Neutrophil (primary cell): ENCODE results near the gene TMTC2.

Source experiments
- H3K27ac ChIP-seq: fragments of 200-600 bp; sonication (generic); 2 replicates; pipeline ENCODE4 v1.5.1; 2016; ENCODE audit warnings: mild to moderate bottlenecking, moderate library complexity
- H3K27me3 ChIP-seq: fragments of 200-600 bp; sonication (generic); 2 replicates; pipeline ENCODE4 v1.6.0; 2016; ENCODE audit warnings: mild to moderate bottlenecking
- H3K36me3 ChIP-seq: fragments of 200-600 bp; sonication (generic); 2 replicates; pipeline ENCODE4 v1.5.1; 2017
- H3K4me1 ChIP-seq, 2 experiments: fragments of 200-600 bp in 1 of 2; sonication (generic) in 1 of 2; 1 replicate in 1 of 2; 2 replicates in 1 of 2; pipeline versions ENCODE4 v1.5.1 to v1.6.1; 2013 to 2016; ENCODE audit warnings: low read depth in 1 of 2, low read length in 1 of 2, mild to moderate bottlenecking in 1 of 2, moderate library complexity in 1 of 2; ENCODE audit not compliant: control insufficient read depth in 1 of 2, insufficient read depth in 1 of 2
- H3K4me3 ChIP-seq, 2 experiments: fragments of 200-600 bp in 1 of 2; sonication (generic) in 1 of 2; 1 replicate in 1 of 2; 2 replicates in 1 of 2; pipeline ENCODE4 v1.5.1; 2013 to 2016; ENCODE audit warnings: low read depth in 1 of 2, low read length in 1 of 2, mild to moderate bottlenecking in 1 of 2, moderate library complexity in 1 of 2
- H3K9me3 ChIP-seq: fragments of 200-600 bp; sonication (generic); 2 replicates; pipeline ENCODE4 v1.5.1; 2016
- TF ChIP-seq, protein P1 (sequence below): fragments of 200-600 bp; sonication (generic); IDR thresholded peaks from 2 replicates; pipeline ENCODE4 v1.5.1; 2016; ENCODE audit warnings: antibody characterized with exemption

TMTC2 gene

DNA sequence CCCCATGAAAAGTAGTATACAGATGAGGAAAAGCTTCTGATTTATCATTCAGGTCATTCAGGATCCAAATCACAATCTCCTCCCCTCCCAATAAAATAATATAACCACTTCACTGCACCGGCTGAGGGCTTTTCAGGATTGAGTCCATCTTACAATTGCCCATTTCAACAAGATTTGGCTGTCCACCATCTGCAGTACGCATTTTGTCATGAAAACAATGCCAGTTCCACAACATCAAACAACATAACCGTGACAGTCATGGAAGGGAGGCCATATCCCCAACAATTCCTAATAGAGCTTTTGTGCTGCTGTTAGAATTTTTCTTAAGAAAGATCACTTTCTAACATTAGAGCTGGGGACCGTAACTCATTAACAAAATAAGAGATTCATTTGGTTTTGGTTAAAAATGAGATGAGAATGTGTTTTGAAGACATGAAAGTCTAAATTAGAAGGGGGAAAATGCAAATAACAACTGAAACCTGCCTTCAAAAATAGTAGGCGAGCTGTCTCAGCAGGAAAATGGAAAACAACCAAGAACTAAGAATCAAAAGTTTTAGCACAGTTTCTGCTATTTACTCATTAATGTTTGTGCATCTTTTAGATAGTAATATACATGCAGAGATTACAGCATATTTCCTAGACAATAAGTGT is 38.3 kb upstream of the TMTC2 start:
- no peaks in the 10 kb centered on the region for H3K4me1 ChIP-seq
- TF ChIP-seq, protein P1, sequence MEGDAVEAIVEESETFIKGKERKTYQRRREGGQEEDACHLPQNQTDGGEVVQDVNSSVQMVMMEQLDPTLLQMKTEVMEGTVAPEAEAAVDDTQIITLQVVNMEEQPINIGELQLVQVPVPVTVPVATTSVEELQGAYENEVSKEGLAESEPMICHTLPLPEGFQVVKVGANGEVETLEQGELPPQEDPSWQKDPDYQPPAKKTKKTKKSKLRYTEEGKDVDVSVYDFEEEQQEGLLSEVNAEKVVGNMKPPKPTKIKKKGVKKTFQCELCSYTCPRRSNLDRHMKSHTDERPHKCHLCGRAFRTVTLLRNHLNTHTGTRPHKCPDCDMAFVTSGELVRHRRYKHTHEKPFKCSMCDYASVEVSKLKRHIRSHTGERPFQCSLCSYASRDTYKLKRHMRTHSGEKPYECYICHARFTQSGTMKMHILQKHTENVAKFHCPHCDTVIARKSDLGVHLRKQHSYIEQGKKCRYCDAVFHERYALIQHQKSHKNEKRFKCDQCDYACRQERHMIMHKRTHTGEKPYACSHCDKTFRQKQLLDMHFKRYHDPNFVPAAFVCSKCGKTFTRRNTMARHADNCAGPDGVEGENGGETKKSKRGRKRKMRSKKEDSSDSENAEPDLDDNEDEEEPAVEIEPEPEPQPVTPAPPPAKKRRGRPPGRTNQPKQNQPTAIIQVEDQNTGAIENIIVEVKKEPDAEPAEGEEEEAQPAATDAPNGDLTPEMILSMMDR: no peak
- H3K36me3 ChIP-seq: no peaks in the 10 kb centered on the region
- H3K4me3 ChIP-seq: no peak overlapping the region
- no peaks in the 10 kb centered on the region for H3K27me3 ChIP-seq
- no peak overlapping the region for H3K27ac ChIP-seq
- H3K9me3 ChIP-seq: no peaks in the 10 kb centered on the region

DNA sequence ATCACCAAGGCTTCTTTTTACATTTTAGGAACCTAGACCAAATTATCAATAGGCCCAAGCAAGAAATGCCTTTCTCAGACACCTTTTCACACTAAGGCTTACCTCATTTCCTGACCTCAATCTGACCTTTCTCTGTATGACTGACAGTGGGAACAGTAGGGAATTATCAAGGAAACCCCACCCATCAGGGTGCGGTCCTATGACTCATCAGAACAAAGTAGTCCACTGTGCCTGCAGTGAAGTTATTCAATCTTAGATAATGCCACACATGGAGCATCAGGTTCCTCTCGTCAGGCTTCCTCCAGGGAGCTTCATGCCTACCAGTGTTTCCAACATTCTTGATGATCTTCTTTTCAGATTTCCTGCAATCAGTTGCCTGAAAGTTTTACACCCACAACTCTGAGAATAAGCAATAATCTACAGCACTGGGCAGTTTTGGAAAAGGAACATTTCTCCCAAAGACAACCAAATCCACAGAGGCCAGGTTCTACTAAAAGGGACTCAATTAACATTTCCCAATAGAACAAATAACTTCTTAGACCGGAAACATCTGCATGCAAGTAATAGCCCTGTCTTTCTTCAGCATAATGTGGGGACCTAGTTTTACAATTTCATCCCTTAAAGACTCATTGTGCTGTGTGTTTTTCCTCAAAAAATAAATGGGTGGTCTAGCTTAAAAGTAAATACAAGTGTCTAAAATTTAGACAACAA is 35.9 kb upstream of the TMTC2 start:
- Histone ChIP-seq H3K27me3 (no peaks in the 10 kb centered on the region), H3K4me3 (no peak overlapping the region), H3K9me3 (no peaks in the 10 kb centered on the region), H3K36me3 (no peaks in the 10 kb centered on the region), H3K27ac (no peak overlapping the region), H3K4me1 (no peaks in the 10 kb centered on the region)
- TF ChIP-seq, protein P1: no peak

DNA sequence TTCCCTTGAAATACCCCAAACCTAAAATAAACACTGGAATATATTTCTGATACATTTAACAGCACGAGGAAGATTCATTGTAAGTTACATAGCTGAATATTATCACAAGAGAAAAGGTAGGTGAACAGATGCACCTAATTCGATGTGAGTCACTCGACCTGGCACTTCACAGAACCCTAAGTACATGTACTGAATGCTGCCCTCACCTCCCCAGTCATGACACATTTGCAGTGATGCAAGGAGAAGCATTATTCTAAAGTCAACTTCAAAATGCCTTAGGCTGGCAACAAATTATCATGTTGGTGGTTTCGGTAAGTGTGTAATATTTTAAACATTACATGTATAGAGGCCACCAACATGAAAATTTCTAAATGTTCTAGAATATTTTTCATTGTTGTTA is 35.2 kb upstream of the TMTC2 start:
- H3K27ac ChIP-seq: no peak overlapping the region
- no peaks in the 10 kb centered on the region for H3K4me1 ChIP-seq
- no peaks in the 10 kb centered on the region for H3K27me3 ChIP-seq
- no peak overlapping the region for H3K4me3 ChIP-seq
- no peaks in the 10 kb centered on the region for H3K9me3 ChIP-seq
- TF ChIP-seq, protein P1: no peak
- H3K36me3 ChIP-seq: no peaks in the 10 kb centered on the region

- H3K4me1 ChIP-seq: no peaks in the 10 kb centered on the region
- H3K27me3 ChIP-seq: no peaks in the 10 kb centered on the region
- no peak overlapping the region for H3K4me3 ChIP-seq
- no peak overlapping the region for H3K27ac ChIP-seq
- TF ChIP-seq, protein P1: no peak
- H3K36me3 ChIP-seq: no peaks in the 10 kb centered on the region
- no peaks in the 10 kb centered on the region for H3K9me3 ChIP-seq
Measured at GRCh38 chr12:82652071-82652470, 34.6 kb upstream of the TMTC2 start.

- Histone ChIP-seq H3K36me3 (no peaks in the 10 kb centered on the region), H3K27ac (no peak overlapping the region), H3K4me3 (no peak overlapping the region), H3K9me3 (no peaks in the 10 kb centered on the region), H3K4me1 (no peaks in the 10 kb centered on the region), H3K27me3 (no peaks in the 10 kb centered on the region)
- TF ChIP-seq, protein P1: no peak
Measured at GRCh38 chr12:82655751-82656150, 31.0 kb upstream of the TMTC2 start.
